OCI-LY3 (cell line): ENCODE measurements around the gene SNAPC2.

ENCODE experiments used
- CTCF ChIP-seq: fragments of 200-600, 300-600 bp; sonication (generic); IDR thresholded peaks from 2 replicates; pipeline ENCODE4 v1.5.1; 2014; ENCODE audit warnings: antibody characterized with exemption, low read length, low read depth
- EZH2phosphoT487 ChIP-seq: fragments of 200-600 bp; shearing (Covaris generic); IDR thresholded peaks from 2 replicates; pipeline ENCODE4 v1.6.1; 2018; ENCODE audit warnings: antibody characterized with exemption, mixed run types, low read depth

GRCh38 chr19:7900931-7901330 lies 19.2 kb upstream of the SNAPC2 start:
- no peak for TF ChIP-seq CTCF
- TF ChIP-seq EZH2phosphoT487: no peak
